Esophagus muscularis mucosa (tissue), 4 donors: Measurements from ENCODE around the gene PDXDC1. TPM values are rescaled to one million over a fixed set of nuclear protein-coding genes. Genes with fewer than 3 reads are reported as not detected.
A peak's percentile ranks its signal among the peaks of the same experiment; 100 is the strongest.
"Not testable (repeated sequence)": the region's sequence is repeated elsewhere in the genome, so short reads cannot be mapped to it uniquely, and the experiment has no call there.

Experiments
- DNase-seq: peaks from one replicate; pipeline ENCODE4 v3.0.0-alpha.2; 2017; ENCODE audit errors: extremely low spot score
- H3K27ac ChIP-seq, 4 donors: fragments of 200-600 bp; sonication (generic); replicated peaks in 1 of 4; 1 replicate in 3 of 4; 2 replicates in 1 of 4; pipeline ENCODE4 v1.5.1; 2016 to 2019; ENCODE audit warnings: mild to moderate bottlenecking in 1 of 4
- H3K27me3 ChIP-seq, 4 donors: fragments of 200-600 bp; sonication (generic); one replicate each; pipeline versions ENCODE4 v1.5.1 to v1.6.0; 2016 to 2019
- H3K36me3 ChIP-seq, 4 donors: fragments of 200-600 bp; sonication (generic); one replicate each; pipeline ENCODE4 v1.5.1; 2016 to 2019
- H3K4me1 ChIP-seq, 4 donors: fragments of 200-600 bp; sonication (generic); one replicate each; pipeline ENCODE4 v1.5.1; 2016 to 2019
- H3K4me3 ChIP-seq, 4 donors: fragments of 200-600 bp; sonication (generic); 1 replicate in 2 of 4; 2 replicates in 2 of 4; pipeline ENCODE4 v1.5.1; 2016 to 2019; ENCODE audit warnings: mild to moderate bottlenecking in 4 of 4, moderate library complexity in 1 of 4
- H3K9me3 ChIP-seq, 4 donors: fragments of 200-600 bp; sonication (generic); 1 replicate in 3 of 4; 2 replicates in 1 of 4; pipeline ENCODE4 v1.5.1; 2016 to 2019
- EP300 ChIP-seq: sonication (generic); formaldehyde crosslinking; IDR thresholded peaks from one replicate; pipeline ENCODE4 v1.6.1; 2017; ENCODE audit warnings: antibody characterized with exemption
- POLR2A ChIP-seq: fragments of 450-650 bp; IDR thresholded peaks from one replicate; pipeline ENCODE4 v1.6.1; 2017; ENCODE audit warnings: antibody characterized with exemption, moderate library complexity, mild to moderate bottlenecking, low read depth
- POLR2AphosphoS5 ChIP-seq, 2 donors: sonication (generic); formaldehyde crosslinking; IDR thresholded peaks; one replicate each; pipeline ENCODE4 v1.6.1; 2017; ENCODE audit warnings: antibody characterized with exemption in 2 of 2
- WGBS: methylation state at CpG from one replicate; pipeline ENCODE4 v1.1.5; 2018; 5-methylcytosine and 5-hydroxymethylcytosine counted together
- intact Hi-C: fragments of 100-400 bp; cut with DNase I; formaldehyde crosslinking; loops from one replicate; pipeline ENCODE4 v1.15.1; 2023
- total RNA-seq, 4 donors: library from RNA; depleted of rRNA; stranded (reverse); fragments of >200 nt; gene quantifications; one replicate each; pipeline versions ENCODE4 v1.1.0 to v1.2.1, GENCODE V29; 2016
- TF ChIP-seq, protein P1 (sequence below), 3 experiments: fragments of 200-600 bp in 2 of 3; fragments of 450-650 bp in 1 of 3; sonication (generic) in 2 of 3; IDR thresholded peaks; one replicate each; pipeline ENCODE4 v1.5.1; 2017 to 2019; ENCODE audit warnings: antibody characterized with exemption in 3 of 3, mild to moderate bottlenecking in 2 of 3, moderate library complexity in 1 of 3

The PDXDC1 gene
- total RNA-seq, 4 donors from 2014 or later, result 74.3 to 91.3 (median 85.9) TPM

- 90% methylated on average over 11 of the region's 11 CpGs for WGBS
- H3K36me3 ChIP-seq, result no peaks in the 10 kb centered on the region
- no peak for DNase-seq
- no peak for TF ChIP-seq POLR2AphosphoS5 (IDR thresholded peaks at IDR 0.05)
- TF ChIP-seq POLR2A, result no peak
- TF ChIP-seq EP300, result no peak
- TF ChIP-seq, protein P1, sequence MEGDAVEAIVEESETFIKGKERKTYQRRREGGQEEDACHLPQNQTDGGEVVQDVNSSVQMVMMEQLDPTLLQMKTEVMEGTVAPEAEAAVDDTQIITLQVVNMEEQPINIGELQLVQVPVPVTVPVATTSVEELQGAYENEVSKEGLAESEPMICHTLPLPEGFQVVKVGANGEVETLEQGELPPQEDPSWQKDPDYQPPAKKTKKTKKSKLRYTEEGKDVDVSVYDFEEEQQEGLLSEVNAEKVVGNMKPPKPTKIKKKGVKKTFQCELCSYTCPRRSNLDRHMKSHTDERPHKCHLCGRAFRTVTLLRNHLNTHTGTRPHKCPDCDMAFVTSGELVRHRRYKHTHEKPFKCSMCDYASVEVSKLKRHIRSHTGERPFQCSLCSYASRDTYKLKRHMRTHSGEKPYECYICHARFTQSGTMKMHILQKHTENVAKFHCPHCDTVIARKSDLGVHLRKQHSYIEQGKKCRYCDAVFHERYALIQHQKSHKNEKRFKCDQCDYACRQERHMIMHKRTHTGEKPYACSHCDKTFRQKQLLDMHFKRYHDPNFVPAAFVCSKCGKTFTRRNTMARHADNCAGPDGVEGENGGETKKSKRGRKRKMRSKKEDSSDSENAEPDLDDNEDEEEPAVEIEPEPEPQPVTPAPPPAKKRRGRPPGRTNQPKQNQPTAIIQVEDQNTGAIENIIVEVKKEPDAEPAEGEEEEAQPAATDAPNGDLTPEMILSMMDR (IDR thresholded peaks at IDR 0.05), result no peak
- H3K27me3 ChIP-seq, result no peaks in the 10 kb centered on the region
- H3K4me1 ChIP-seq, result no peaks in the 10 kb centered on the region
- no peak overlapping the region for H3K27ac ChIP-seq
- intact Hi-C loops, result no loop called here
- H3K9me3 ChIP-seq, result no peaks in the 10 kb centered on the region
- H3K4me3 ChIP-seq, result no peak overlapping the region
Measured at GRCh38 chr16:14961405-14962186, 13.2 kb upstream of the PDXDC1 start.

DNA sequence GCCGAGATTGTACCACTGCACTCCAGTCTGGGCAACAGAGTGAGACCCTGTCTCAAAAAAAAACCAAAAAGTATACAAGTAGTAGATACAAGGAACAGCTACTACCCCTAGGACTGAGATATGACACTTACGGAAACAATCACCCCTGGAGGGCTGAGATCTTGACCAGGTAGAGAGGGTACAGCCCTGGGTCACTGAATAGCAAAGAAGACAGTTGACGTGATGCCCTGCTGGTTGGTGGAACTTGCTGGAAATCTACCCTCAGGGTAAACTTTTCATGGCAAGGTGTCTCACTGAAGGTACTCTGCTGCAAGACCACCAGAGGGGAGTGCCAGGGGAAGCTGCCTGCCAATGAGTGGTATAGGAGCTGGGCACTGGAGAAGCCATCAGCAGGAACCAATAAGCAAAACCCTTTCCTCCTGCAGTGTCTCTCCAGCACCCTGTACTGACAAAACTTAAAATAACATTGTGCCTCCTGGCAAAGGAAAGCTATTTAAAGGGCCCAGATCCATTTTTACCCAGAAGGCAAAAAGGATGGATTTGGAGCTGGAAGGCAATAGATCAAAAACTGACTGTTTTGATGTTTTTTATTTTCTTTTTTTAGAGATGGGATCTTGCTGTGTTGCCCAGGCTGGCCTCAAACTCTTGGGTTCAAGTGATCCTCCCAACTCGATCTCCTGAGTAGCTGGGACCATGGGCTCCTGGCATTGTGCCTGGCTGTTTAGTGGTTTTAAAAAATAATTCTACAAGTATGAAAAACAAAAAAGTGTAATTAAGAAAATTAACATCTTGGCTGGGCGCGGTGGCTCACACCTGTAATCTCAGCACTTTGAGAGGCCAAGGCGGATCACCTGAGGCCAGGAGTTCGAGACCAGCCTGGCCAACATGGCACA, 11.3 kb upstream of the PDXDC1 start:
- no peak for TF ChIP-seq EP300
- TF ChIP-seq, protein P1 (IDR thresholded peaks at IDR 0.05), result no peak
- no peak for TF ChIP-seq POLR2A
- no peak for TF ChIP-seq POLR2AphosphoS5 (IDR thresholded peaks at IDR 0.05)
- intact Hi-C loops, result no loop called here
- Histone ChIP-seq H3K4me1 (no peaks in the 10 kb centered on the region), H3K36me3 (no peaks in the 10 kb centered on the region), H3K4me3 (no peak overlapping the region), H3K27me3 (no peaks in the 10 kb centered on the region), H3K9me3 (no peaks in the 10 kb centered on the region), H3K27ac (no peak overlapping the region)
- WGBS, result 72% methylated on average over 8 of the region's 8 CpGs
- DNase-seq, result no peak

GRCh38 chr16:14965328-14965727, 9.5 kb upstream of the PDXDC1 start:
- Histone ChIP-seq H3K27me3 (no peaks in the 10 kb centered on the region), H3K4me1 (no peaks in the 10 kb centered on the region), H3K9me3 (no peaks in the 10 kb centered on the region), H3K27ac (no peak overlapping the region), H3K36me3 (peaks cover 0 to 5% (median 0%) of the 10 kb centered on the region in 4 donors), H3K4me3 (no peak overlapping the region)
- WGBS, result 88% methylated on average over 17 of the region's 17 CpGs
- TF ChIP-seq, protein P1 (IDR thresholded peaks at IDR 0.05), result no peak
- TF ChIP-seq POLR2AphosphoS5 (IDR thresholded peaks at IDR 0.05) (no peak), POLR2A (no peak), EP300 (no peak)
- DNase-seq, result no peak
- intact Hi-C loops, result no loop called here

GRCh38 chr16:14969795-14970194, 5.0 kb upstream of the PDXDC1 start:
- intact Hi-C loops, H3K36me3 ChIP-seq, DNase-seq, H3K9me3 ChIP-seq, H3K27ac ChIP-seq, H3K4me1 ChIP-seq, H3K27me3 ChIP-seq, H3K4me3 ChIP-seq: not testable (repeated sequence)
- WGBS, result 91% methylated on average over 3 of the region's 3 CpGs

GRCh38 chr16:14971621-14972228, 3.1 kb upstream of the PDXDC1 start:
- DNase-seq, H3K27me3 ChIP-seq, intact Hi-C loops, H3K36me3 ChIP-seq, H3K4me3 ChIP-seq, H3K9me3 ChIP-seq, H3K27ac ChIP-seq: not testable (repeated sequence)
- 93% methylated on average over 12 of the region's 12 CpGs for WGBS
- H3K4me1 ChIP-seq, result peaks cover 10 to 19% (median 15%) of the 10 kb centered on the region in 4 donors

GRCh38 chr16:14973785-14974322, 972 bp upstream of the PDXDC1 start:
- peaks cover 0 to 17% (median 0%) of the 10 kb centered on the region in 4 donors for H3K36me3 ChIP-seq
- H3K9me3 ChIP-seq, DNase-seq, intact Hi-C loops, H3K27me3 ChIP-seq: not testable (repeated sequence)
- peaks cover 10 to 27% (median 19%) of the 10 kb centered on the region in 4 donors for H3K4me1 ChIP-seq
- peak overlapping the region; percentile 68 to 95 (median 83) for H3K4me3 ChIP-seq
- peak overlapping the region in 3 of 4 donors; percentile 88 to 95 (median 95) for H3K27ac ChIP-seq
- WGBS, result 68% methylated on average over 14 of the region's 14 CpGs

DNA sequence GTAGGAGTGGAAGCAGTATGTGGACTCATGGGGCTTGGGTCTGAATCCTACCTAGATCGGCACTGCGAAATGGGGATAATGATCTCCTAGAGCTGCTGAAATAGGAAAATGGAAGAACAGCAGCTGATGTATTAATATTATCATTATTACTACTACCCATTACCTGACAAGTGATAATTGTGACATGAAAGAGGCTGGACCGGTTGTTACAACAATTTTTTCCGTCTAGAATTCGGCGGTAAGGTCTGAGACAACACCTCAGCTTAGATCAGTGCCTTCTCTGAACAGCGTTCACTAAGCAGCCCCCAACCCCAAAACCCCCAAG, 533 bp upstream of the PDXDC1 start:
- Histone ChIP-seq H3K4me1 (peaks cover 10 to 27% (median 19%) of the 10 kb centered on the region in 4 donors), H3K27ac (peak overlapping the region; percentile 88 to 95 (median 94)), H3K36me3 (peaks cover 0 to 20% (median 0%) of the 10 kb centered on the region in 4 donors), H3K4me3 (peak overlapping the region; percentile 68 to 95 (median 83))
- DNase-seq, H3K27me3 ChIP-seq, H3K9me3 ChIP-seq, intact Hi-C loops: not testable (repeated sequence)
- 3% methylated on average over 7 of the region's 7 CpGs for WGBS
